Pancreas (tissue), 10 donors: Measurements from ENCODE around the gene ARFGAP3. TPM values are rescaled to one million over a fixed set of nuclear protein-coding genes. Genes with fewer than 3 reads are reported as not detected.

Experiments
- ATAC-seq, 4 donors: fragments of 200-7000 bp; cut with Tn5 transposase; one replicate each; pipeline versions ENCODE4 v1.8.0 to v1.9.1; 2020; ENCODE audit warnings: mild to moderate bottlenecking in 4 of 4, moderate library complexity in 4 of 4
- DNase-seq, 6 donors: peaks; one replicate each; pipeline ENCODE4 v3.0.0-alpha.2; 2020
- FAIRE-seq: peaks from 2 replicates; lab custom pipeline; 2012; peaks lifted over from hg19 to GRCh38; lab: Jason Lieb, UNC
- H3K27ac ChIP-seq, 4 donors: fragments of 200-600 bp; sonication (generic); 1 replicate in 3 of 4; 2 replicates in 1 of 4; pipeline versions ENCODE4 v1.5.0 to v1.8.0; 2020
- H3K27me3 ChIP-seq, 4 donors: fragments of 200-600 bp; one replicate each; pipeline ENCODE4 v1.8.0; 2021
- H3K36me3 ChIP-seq, 3 donors: fragments of 200-600 bp; sonication (generic) in 1 of 3; one replicate each; pipeline versions ENCODE4 v1.5.0 to v1.8.0; 2020 to 2021
- H3K4me1 ChIP-seq, 3 donors: fragments of 200-600 bp; one replicate each; pipeline ENCODE4 v1.8.0; 2021
- H3K4me3 ChIP-seq, 4 donors: fragments of 200-600 bp; sonication (generic) in 2 of 4; one replicate each; pipeline versions ENCODE4 v1.5.0 to v1.8.0; 2020 to 2021
- H3K9me3 ChIP-seq, 4 donors: fragments of 200-600 bp; one replicate each; pipeline ENCODE4 v1.8.0; 2021
- CTCF ChIP-seq, 4 donors: fragments of 200-600 bp; sonication (generic) in 3 of 4; IDR thresholded peaks; one replicate each; pipeline versions ENCODE4 v1.5.0 to v1.8.0; 2021; ENCODE audit warnings: antibody characterized with exemption in 4 of 4
- WGBS, 2 donors: extraction: QIAGEN DNeasy Blood & Tissue Kit; methylation state at CpG; one replicate each; pipeline ENCODE4 v1.1.7; 2013; 5-methylcytosine and 5-hydroxymethylcytosine counted together
- intact Hi-C, 3 donors: fragments of 100-400 bp; cut with DNase I; formaldehyde crosslinking; loops; one replicate each; pipeline versions ENCODE4 v1.11.1 to v1.14.2; 2022
- polyA plus RNA-seq, 2 donors: library from polyadenylated mRNA; stranded (reverse); fragments of 200-250 nt; gene quantifications; one replicate each; pipeline ENCODE4 v1.2.3, GENCODE V29; 2013
- total RNA-seq, 6 donors: library from RNA; stranded (reverse); fragmentation: NEBNext Ultra II Directional in 4 of 6; extraction: Animal tissue kit (Norgen Biotek cat#: 25700) in 4 of 6; gene quantifications; one replicate each; pipeline versions ENCODE4 v1.2.1 to v1.2.4, GENCODE V29; 2021 to 2023
- donor health status: healthy with polysubstance abuse.
- donor health status: DM: no; HTN: no; CAD: no; lungs with moderate emphysema.
- donor health status: DM: no; HTN: no; CAD: no.
- donor health status: control.
- donor health status: control.
- donor health status: Bipolar disorder and iron deficiency.
- donor health status: DM: yes; HTN: yes; CAD: no.
- donor health status: DM: no; HTN: no; CAD: no.
- donor health status: DM: no; HTN: no; CAD: no.
- donor health status: DM: yes; HTN: yes; CAD: no.

ARFGAP3 gene
- total and polyA plus RNA-seq, 8 donors, result 39.1 to 75.3 (median 61.1) TPM

DNA sequence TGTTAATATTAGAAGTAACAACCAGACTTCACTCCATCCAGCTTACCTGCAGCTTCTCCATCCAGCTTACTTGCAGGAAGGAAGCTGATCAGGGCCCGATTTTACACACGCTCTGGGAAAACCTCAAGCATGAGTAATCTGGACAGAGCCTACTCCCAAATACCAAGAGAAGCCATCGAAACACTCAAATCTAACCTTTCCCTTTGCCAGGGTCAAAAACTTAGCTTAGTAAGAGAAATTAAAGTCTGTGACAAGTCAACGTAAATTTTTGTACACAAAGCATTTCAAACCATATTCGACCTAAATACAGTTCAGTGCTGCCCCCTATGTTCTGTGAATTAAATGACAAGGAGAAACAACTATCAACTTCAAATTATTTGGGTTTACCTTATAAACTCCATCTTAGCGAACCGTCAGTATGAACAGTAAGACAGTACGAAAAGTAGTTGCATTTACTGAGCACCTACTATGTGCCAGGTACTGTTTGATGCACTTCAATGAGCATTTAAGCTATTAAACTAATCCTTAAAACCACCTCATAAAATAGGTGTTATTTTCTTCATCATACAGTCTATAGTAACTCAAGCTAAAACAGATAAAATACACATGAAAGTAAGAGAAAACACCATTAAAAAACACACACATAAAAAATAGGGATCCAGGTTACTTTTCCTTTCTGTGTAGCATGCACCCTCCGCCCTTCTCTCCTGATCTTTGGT lies 36.9 kb downstream of the ARFGAP3 start:
- Histone ChIP-seq H3K4me1 (peaks cover 0 to 21% (median 4%) of the 10 kb centered on the region in 3 donors), H3K27me3 (no peaks in the 10 kb centered on the region), H3K27ac (peak overlapping the region in 2 of 4 donors; percentile 24 to 49), H3K9me3 (no peaks in the 10 kb centered on the region), H3K36me3 (peaks cover 2 to 50% (median 7%) of the 10 kb centered on the region in 3 donors), H3K4me3 (no peak overlapping the region)
- no peak for DNase-seq
- FAIRE-seq, result no peak
- intact Hi-C loops, result no loop called here
- peak; percentile 32 to 72 (median 54) for ATAC-seq
- TF ChIP-seq CTCF (IDR thresholded peaks at IDR 0.05), result peak in 2 of 4 donors; percentile 45 to 50
- 47 to 61% methylated on average over 9 of the region's 9 CpGs for WGBS, 2 donors

DNA sequence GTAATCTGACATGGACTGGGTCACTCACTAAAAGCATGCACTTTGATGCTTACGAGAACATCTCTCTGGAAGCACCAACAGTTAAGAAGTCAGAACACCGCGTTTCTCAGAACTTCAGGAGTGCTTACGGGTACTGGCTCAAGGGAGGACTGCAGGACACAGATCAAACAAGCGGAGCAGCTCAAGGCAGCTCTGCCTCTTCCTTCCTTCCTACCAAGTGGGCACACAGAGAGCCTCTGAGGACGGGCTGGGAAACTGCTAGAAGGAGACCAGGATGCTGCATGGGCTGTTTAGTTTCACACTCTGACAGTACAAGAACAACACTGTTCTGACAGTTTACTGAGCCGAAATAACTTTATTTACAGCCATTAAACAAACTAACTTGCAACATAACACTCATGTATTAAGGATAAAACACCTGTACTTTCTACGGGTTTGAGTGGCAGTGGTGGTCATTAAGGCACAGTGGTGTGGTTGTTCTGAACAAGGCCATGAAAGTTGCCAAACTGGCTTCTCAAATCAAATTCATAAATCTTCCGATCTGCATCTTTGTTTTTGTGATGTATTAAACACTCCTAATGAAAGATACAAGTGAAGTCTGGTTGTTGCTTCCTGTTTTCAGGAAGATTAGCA lies 37.5 kb downstream of the ARFGAP3 start:
- no peaks in the 10 kb centered on the region for H3K9me3 ChIP-seq
- no peaks in the 10 kb centered on the region for H3K27me3 ChIP-seq
- H3K36me3 ChIP-seq, result peaks cover 2 to 43% (median 7%) of the 10 kb centered on the region in 3 donors
- H3K4me1 ChIP-seq, result peaks cover 0 to 21% (median 10%) of the 10 kb centered on the region in 3 donors
- no peak overlapping the region for H3K4me3 ChIP-seq
- ATAC-seq (peak in 3 of 4 donors; percentile 37 to 66 (median 55)), FAIRE-seq (no peak), DNase-seq (no peak)
- TF ChIP-seq CTCF (IDR thresholded peaks at IDR 0.05), result no peak
- H3K27ac ChIP-seq, result peak overlapping the region in 3 of 4 donors; percentile 0 to 49 (median 24)
- intact Hi-C loops, result no loop called here
- 58 to 64% methylated on average over 9 of the region's 9 CpGs for WGBS, 2 donors

- Histone ChIP-seq H3K4me3 (no peak overlapping the region), H3K36me3 (peaks cover 2 to 31% (median 7%) of the 10 kb centered on the region in 3 donors), H3K9me3 (no peaks in the 10 kb centered on the region), H3K4me1 (peaks cover 6 to 24% (median 17%) of the 10 kb centered on the region in 3 donors), H3K27me3 (no peaks in the 10 kb centered on the region), H3K27ac (no peak overlapping the region)
- no peak for FAIRE-seq
- no peak for TF ChIP-seq CTCF (IDR thresholded peaks at IDR 0.05)
- no peak for DNase-seq
- 53 to 55% methylated on average over 3 of the region's 3 CpGs for WGBS, 2 donors
- ATAC-seq, result no peak
- intact Hi-C loops, result no loop called here
Observed at GRCh38 chr22:42817556-42817955, 39.5 kb downstream of the ARFGAP3 start.

DNA sequence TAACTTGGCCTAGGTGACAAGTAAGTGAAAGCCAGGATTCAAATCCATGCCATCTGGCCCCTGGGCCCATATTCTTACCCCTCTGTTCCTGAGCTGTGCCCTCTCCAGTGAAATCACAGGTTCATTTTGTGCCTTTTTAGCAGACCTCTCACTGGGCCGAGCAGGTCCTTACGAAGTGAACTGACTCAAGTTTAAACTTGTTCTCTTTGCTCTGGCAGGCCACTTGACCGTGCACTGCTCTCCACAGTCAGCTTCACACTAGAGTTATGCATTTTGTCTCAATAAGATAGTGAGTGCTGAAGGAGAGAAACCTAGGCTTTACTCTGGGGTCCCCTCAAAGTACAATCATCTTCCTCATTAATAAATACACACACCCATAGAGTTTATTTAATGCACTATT lies 40.7 kb downstream of the ARFGAP3 start:
- Histone ChIP-seq H3K27ac (no peak overlapping the region), H3K4me3 (no peak overlapping the region), H3K4me1 (peaks cover 6 to 24% (median 17%) of the 10 kb centered on the region in 3 donors), H3K36me3 (peaks cover 1 to 23% (median 7%) of the 10 kb centered on the region in 3 donors), H3K9me3 (no peaks in the 10 kb centered on the region), H3K27me3 (no peaks in the 10 kb centered on the region)
- intact Hi-C loops, result no loop called here
- FAIRE-seq (no peak), ATAC-seq (no peak), DNase-seq (no peak)
- WGBS, 2 donors, result 72 to 84% methylated on average over 3 of the region's 3 CpGs
- no peak for TF ChIP-seq CTCF (IDR thresholded peaks at IDR 0.05)
